Stimulated activated CD8-positive, alpha-beta memory T cell treated with anti-CD3 and anti-CD28 coated beads, Interleukin-2, amount 100 ng/mL, for 48 hours (primary cell): ENCODE measurements around the gene HARS2.
"Not testable (repeated sequence)": the region's sequence is repeated elsewhere in the genome, so short reads cannot be mapped to it uniquely, and the experiment has no call there.

Experiments used
- DNase-seq, 2 donors: peaks; one replicate each; pipeline ENCODE4 v3.0.0-alpha.2; 2020; ENCODE audit warnings: low read depth in 2 of 2

The HARS2 gene, protein sequence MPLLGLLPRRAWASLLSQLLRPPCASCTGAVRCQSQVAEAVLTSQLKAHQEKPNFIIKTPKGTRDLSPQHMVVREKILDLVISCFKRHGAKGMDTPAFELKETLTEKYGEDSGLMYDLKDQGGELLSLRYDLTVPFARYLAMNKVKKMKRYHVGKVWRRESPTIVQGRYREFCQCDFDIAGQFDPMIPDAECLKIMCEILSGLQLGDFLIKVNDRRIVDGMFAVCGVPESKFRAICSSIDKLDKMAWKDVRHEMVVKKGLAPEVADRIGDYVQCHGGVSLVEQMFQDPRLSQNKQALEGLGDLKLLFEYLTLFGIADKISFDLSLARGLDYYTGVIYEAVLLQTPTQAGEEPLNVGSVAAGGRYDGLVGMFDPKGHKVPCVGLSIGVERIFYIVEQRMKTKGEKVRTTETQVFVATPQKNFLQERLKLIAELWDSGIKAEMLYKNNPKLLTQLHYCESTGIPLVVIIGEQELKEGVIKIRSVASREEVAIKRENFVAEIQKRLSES

DNA sequence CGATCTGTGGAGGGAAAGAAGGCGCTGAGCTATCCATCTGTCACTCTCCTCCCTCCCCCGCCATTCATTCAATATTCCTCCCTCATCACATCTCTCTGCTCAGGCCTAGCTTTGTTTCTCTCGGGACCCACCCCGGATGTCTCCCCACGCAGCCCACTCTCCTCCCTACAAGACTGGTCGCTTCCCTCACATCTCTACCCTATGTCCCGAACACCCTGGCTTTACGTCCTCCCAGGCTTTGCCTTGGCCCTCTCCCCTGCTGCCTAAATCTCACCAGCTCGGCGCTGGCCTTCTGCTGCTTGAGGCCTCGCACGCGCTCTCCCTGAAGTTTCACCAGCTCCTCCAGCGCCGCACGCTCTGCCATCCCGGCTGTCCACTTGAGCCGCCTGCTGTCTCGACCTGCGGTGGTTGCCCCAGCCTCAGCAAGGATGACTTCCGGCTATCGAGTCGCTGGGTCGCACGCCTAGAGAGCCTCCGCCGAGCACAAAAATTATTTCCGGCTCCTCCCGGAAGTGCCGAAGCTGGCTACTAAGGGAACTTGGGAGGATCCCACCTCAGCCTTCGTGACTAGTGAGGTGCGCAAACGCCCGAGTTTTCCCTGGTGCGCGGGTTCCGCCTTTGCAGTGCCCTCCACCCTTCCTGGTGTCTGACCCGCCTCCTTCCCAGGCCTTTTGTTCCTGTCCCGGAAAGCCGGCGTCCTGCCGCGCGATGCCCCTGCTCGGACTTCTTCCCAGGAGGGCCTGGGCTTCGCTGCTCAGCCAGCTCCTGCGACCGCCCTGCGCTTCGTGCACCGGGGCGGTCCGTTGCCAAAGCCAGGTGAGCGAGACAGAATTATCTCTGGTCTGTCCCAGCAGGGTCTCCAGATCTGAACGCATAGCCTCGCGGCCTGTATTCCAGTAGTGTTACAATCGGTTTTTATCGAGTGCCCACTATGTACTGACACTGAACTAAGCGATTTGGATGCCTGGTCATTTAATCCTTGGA, at the start of gene HARS2, which contains the start of gene HARS1:
TSS of gene HARS2 (plus strand) at position 515 of the 984 bp plus-strand sequence. CDS start at position 709, 194 bp downstream.
TSS of gene HARS1 (minus strand) at position 430 of the 984 bp plus-strand sequence. CDS start at position 364, 66 bp downstream.
- DNase-seq = peak; percentile 77 to 83

DNA sequence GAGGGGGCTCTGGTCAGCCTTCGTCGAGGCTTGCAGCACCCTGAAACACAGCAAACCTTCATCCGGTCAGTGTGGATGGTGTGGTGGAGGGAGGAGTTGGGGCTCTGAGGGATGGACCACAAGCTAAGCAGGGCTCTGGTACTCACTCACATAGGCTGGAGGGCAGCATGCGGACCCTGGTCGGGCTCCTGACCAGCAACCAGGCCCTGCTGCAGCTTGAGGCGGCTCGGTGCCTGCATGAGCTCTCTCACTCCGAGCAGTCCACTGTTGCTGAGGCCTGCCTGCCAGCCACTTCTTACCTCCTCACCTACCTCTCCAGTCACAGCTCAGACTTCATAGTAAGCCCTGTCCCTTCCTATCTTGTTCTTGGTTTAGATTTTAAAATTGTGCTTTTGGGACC, 49.5 kb upstream of the HARS2 start:
- no peak for DNase-seq

DNA sequence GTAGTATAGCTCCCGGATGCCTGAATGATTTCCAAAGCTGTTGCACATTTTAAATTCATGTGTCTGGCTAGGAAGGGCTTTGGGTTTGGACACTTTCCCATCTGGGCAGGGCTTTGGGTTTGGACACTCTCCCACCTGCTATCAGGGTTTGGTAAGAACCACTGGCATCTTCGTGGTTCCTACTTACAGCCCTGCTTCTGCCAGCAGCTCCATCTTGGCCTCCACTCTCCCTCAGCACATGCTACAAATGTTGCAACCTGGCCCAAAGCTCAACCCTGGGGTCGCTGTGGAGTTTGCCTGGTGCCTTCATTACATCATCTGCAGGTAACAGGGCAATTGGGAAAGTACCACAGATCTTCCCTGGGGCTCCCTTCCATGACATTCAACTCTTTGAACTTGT, 48.5 kb upstream of the HARS2 start:
- DNase-seq = no peak

DNA sequence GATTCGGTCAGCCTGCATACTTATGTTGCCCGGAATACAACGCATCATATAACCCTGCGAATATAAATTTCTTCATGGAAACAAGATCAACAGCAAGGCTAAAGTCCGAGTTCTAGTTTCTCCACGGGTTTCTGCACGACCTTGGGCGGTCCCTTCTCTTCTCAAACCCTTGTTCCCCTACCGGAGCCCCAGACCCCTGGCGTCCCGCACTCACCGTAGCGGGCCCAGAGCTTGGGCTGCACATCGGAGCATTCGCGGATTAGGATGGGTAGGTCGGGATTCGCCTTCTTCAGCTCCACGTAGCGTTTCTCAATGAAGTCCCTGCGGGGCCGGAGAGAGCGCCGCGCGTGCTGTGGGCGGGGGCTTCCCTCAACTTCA, 44.2 kb upstream of the HARS2 start:
- no peak for DNase-seq

DNA sequence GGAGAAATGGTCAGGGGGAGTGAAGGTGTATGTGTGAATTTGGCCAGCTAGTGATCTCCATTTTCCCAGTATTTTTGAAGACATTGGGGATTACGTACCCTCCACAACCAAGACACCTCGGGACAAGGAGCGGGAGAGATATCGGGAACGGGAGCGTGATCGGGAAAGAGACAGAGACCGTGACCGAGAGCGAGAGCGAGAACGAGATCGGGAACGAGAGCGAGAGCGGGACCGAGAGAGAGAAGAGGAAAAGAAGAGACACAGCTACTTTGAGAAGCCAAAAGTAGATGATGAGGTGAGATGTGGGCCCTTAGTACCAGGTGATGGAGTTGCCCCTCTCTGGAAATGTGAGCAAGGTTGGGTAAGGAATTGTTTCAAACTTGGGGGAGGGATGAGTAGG, 32.4 kb upstream of the HARS2 start:
- DNase-seq = no peak

DNA sequence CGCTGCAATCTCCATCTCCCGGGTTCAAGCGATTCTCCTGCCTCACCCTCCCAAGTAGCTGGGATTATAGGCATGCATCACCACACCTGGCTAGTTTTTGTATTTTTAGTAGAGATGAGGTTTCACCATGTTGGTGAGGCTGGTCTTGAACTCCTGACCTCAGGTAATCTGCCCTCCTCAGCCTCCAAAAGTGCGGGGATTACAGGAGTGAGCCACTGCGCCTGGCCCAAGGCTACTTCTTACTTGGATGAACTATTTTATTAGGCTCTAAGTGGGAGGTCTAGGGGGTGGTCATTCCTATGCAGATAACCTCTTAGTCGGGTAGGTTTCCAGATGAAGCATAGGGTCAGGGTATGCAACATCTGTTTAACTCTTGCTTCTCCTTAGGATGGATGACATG, 30.9 kb upstream of the HARS2 start:
- not testable (repeated sequence) for DNase-seq

DNA sequence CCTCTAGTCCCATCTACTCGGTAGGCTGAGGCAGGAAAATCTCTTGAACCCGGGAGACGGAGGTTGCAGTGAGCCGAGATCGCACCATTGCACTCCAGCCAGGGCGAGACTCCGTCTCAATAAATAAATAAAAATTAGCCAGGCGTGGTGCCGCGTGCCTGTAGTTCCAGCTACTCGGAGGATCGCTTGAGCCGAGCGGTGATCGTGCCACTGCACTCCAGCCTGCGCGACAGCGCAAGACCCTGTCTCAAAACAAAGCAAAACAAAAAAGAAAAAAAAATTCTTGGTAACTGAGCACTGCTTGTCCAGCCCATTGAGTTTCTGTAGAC, 27.3 kb upstream of the HARS2 start:
- DNase-seq = no peak

DNA sequence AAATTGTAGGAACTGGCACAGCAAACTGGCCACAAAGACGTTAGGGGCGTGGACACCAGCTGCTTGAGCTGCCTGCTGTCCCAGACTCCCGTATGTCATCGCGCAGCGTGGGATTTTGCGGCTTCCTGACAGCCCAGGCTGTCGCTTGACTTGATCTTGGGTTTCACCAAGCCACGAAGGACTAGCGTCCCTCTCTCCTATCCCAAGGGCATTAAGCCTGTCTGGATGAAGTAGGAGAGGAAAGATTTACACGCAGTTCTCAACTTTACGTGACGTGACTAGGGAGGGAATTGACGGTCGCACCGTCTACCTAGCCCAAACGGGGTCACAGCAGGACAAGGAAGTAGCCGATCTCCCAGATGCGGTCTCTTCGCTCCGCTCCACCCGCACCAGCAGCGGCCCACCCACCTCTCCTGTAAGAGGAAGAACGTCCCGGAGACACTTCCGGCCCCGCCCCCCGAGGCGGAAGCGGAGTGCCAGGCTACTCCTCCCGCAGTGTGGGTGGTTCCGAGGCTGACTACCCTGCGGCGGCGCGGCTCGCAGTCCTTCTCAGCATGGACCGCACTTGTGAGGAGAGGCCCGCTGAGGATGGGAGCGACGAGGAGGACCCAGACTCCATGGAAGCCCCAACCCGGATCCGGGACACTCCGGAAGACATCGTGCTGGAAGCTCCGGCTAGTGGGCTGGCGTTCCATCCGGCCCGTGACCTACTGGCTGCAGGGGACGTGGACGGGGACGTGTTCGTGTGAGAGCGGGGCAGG, 26.7 kb upstream of the HARS2 start, which contains the start of gene WDR55:
TSS of gene WDR55 (plus strand) at position 546 of the 761 bp plus-strand sequence. CDS start at position 555, 9 bp downstream.
- DNase-seq = peak; percentile 96

DNA sequence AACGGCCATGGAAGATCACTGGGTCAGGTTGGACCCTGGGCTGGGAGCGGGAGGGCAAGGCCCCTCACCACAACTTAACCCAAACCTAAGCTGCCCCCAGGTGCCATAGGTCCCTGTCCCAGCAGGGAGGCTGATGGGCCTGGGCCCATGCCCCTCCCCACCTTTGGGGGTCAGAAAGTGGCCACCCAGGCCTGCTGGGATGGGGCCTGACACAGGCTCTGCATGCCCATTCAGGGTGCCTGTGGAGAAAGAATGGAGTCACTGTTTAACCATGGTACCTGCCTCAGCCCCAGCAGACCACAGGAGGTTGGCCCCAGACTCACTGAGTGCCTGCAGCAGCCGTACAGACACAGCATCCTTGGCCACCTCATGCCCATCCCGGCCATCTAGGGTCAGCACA, 20.2 kb upstream of the HARS2 start:
- not testable (repeated sequence) for DNase-seq

DNA sequence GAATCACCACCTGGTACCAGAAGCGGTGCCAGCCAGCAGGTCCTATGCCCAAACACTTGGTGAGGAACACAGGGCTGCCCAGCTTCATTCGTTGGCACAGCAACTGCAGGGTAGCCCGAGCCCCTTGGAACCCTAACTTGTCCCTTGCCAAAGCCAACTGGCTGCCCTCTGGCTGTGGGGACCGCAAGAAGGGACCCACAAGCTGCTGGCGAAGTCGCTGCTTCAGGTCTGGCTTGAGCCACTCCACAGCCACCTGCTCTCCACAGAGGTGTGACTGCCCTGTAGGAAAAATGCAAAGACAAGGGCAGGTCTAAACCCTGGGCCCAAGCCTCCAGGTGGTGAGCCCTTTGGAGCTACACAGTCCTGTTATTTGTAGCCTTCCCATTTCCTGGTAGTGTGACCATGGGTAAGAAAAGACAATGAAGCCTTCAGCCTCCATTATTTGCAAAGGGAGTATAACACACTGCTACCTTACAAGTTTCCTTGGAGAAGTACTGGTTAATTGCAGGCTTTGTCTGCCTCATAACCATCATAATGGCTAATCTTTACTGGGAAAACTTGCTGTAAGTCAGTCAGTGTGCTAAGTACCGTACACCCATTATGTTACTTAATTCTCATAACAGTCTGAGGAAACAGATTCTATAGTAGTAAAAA, 19.7 kb upstream of the HARS2 start:
- DNase-seq = no peak

DNA sequence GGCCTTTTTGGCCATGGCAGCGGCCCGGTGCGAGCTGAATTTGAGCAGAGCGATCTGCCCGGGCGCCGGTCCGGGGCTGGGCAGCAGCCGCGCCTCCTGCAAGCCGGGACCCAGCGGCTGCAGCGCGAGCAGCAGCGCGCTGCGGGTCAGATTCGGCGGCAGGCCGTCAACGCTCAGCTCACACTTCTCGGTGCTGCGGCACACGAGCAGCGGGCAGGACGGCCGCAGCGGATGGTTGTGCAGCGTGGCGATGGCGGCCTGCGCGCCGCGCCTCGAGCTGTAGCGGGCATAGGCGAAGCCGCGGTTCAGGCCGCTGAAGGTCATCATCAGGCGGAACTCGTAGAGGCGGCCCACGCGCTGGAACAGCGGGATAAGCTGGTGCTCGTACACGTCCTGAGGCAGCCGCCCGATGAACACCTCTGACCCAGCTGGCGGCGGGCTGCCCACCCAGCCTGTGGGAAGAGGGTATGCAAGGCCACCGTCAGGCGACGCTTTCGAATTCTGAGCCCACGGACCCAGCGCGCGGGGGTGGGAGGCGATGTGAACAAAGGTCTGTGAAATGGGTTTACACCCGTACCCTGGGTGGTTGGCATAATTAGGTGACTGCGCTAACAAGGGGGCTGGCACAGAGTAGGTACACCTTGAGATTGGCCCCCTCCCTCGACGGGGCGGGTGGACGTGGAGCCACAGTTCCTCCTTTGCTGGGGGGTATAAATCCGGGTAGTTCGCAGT, 18.6 kb upstream of the HARS2 start:
- DNase-seq = no peak

DNA sequence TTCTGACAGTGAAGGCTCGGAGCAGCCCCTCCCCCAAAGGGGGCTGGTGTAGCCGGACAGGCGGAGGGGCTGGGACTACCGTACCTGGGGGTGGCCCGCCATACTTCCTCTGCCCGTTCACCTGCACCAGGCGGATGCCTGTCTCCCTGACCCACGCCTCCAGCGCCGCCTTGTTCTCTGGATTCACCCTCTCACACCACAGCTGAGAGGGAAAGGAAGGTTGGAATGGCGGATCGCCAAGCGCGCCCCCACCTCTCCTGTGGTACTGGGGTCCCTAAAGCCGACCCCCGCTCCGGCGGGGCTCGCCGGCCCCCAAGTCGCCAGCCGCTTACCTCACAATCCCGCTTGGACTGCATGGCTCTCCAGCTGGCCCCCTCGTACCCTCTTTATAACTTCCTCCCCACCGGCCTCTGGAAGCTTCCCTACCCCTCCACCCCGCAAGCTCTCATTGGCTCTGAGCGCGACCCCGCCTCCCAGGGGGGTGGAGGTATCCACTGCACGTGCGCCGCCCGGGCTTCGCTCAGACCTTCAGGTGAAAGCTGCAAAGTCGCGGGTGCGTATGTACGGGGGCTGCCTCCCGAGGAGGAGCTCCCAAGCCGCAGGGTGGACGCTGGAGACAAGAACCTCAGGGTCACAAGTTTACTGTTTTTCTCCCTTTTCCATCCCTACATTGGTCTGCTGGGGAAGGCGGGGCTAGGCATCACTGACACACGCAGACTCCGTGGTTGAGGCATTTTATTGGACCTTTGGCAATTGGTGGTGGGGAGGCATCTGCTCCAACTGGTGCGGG, 17.9 kb upstream of the HARS2 start, which contains the start of gene DND1:
TSS of gene DND1 (minus strand) at position 390 of the 790 bp plus-strand sequence. CDS start at position 356, 34 bp downstream.
- DNase-seq = no peak

DNA sequence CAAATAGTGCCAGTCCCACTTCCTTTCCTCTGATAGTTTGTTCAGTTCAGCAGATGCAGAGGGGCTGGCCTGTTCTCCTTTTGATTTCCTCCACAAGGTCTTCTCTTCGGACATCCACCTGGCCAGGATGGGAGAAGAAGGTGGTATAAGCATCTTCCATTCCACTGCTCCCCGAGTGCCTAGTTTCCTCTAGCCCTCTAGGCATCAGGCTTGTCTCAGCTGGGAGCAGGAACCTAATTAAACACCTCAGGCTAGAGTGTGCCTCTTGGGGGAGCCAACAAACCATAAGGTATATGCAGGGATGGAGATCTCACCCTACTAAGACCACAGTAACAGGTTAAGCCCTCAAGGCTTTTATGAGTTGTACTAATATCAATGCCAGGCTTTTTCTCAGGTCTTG, 17.0 kb upstream of the HARS2 start:
- DNase-seq = no peak

DNA sequence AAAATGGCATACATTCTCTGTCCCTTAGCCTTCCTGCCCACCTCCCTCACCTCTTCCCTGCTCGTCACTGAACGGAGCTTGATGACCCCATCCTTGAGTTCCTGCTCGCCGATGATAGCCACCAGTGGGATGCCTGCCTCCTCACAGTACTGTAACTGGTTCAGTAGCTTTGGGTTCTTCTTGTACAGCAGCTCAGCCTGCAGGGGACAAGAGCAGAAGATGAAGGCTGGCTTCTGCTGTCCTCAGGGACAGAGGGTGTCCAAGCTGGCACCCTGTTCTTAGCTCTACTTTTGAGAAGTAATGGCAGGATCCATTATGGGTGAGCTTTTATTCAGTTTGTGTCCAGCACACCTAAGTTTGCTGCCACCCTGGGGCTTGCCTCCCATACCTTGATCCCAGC, 16.6 kb upstream of the HARS2 start:
- no peak for DNase-seq

DNA sequence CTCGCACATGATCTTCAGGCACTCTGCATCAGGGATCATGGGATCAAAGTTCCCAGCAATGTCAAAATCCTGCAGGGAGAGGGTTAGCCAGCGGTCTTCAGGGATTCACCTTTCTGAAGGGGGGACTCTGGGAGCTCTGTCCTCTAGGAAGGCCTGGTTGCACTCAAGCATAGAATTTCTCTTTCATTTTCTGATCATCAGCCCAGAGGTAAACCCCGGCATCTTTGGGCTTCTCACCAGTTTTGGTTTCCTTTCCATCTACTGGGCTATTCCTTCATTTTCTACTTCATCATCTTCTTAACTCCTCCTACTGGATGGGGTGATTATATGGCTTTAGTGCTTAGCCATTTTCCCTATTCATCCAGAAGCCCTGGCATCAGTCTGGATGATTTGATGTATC, 13.3 kb upstream of the HARS2 start:
- DNase-seq = no peak

DNA sequence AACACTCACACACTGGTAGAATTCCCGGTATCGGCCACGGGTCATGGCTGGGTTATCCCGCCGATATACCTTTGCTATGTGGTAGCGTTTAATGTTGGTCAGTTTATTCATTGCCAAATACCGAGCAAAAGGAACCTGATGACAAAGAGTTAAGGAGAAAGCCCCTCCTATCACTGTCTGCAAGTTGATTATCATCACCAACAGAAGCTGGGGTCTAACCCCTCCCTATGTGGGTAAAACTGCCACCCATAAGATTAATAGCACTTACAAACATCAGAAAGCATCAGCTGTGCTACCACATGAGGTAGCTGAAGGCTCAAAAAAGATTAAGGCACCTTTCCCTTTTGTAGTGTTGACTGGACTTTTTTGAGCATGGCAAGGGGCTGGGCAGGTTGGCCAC, 12.3 kb upstream of the HARS2 start:
- no peak for DNase-seq

DNA sequence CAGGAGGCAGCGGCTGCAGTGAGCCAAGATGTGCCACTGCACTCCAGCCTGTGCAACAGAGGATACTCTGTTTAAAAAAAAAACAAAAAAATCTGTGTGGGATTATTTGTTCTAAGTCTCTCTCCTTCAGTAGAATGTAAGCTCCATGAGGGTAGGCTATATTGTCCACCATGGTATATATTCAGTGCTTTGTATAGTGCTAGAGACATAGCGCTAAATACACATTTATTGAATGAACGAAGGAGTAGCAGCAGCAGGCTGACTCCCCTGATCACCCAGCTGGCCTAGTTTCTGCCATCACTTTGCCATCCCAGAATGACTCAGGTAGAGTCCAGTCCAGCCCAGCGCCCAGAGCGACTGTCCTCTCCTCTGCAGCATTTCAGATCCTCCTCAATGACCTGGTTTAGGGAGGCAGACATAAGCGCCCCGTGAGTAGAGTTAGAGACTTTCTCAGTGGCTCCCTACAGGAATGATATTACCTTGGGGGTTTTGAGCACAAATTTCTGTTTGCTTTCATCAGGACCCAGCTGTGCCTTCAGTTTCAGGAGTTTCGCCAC, 801 bp upstream of the HARS2 start:
- no peak for DNase-seq

DNA sequence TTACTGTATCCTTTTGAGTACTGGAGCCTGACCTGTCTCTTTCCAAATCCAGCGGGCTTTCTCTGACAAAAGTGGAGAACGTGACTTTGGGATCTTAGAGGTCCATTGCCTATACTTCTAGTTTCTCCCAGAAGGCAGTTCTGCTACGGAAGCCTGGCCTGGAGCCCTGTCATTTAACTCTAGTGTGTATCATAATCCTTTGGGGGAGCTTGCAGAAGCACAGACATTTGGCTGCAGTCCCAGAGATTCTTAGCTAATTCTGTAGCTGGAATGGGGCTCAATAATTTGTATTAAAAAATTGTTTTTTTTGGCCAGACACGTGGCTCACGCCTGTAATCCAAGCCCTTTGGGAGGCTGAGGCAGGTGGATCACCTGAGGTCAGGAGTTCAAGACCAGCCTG, 3.0 kb downstream of the HARS2 start:
- no peak for DNase-seq

DNA sequence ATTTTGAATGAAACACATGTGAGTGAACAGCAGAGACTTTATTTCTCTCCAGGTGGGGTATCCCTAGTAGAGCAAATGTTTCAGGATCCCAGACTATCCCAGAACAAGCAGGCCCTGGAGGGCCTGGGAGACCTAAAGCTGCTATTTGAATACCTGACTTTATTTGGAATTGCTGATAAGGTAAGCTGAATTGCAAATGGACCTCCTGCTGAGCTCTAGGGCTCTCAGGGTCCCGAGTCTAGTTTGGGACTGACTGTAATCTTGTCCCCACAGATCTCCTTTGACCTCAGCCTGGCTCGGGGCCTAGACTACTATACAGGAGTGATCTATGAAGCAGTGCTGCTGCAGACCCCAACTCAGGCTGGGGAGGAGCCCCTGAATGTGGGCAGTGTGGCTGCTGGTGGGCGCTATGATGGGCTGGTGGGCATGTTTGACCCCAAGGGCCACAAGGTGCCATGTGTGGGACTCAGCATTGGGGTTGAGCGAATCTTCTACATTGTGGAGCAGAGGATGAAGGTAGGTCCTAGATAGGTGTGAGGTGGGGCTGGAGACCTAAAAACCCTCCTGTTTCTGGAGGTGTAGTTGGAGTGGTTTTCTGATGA, 5.7 kb downstream of the HARS2 start:
- no peak for DNase-seq
